ENCODE results near the gene PCBP4. TPM values are rescaled to one million over a fixed set of nuclear protein-coding genes. Genes with fewer than 3 reads are reported as not detected.

The PCBP4 gene
- total and polyA plus RNA-seq, 2 donors (not counting 1 experiment from before 2014, with no cell fraction given) = 15.3 to 25.6 TPM

GRCh38 chr3:52013802-52014598 is 46.7 kb upstream of the PCBP4 start:
- Mint-ChIP-seq H3K27me3 (peaks cover 3% of the 10 kb centered on the region), H3K4me3 (no peak overlapping the region), H3K4me1 (no peaks in the 10 kb centered on the region), H3K27ac (no peak overlapping the region), H3K9me3 (ENCODE audit: insufficient read depth) (no peaks in the 10 kb centered on the region)
- H3K4me1 ChIP-seq (ENCODE audit: control insufficient read depth in 2 of 2, insufficient read depth in 2 of 2, low read length in 2 of 2) = no peaks in the 10 kb centered on the region
- intact Hi-C loops (cut with micrococcal nuclease) = no loop called here
- no peak for DNase-seq
- ChIA-PET CTCF (interaction anchor here (0.9 to 1.8 kb wide), 3 partner anchors 11 to 40 kb away, joined by 3 to 5 read pairs (median 4); no protein-coding TSS in a partner anchor), POLR2A (no interaction called here)
- H3K9me3 ChIP-seq (ENCODE audit: control extremely low read depth in 1 of 3, control insufficient read depth in 2 of 3, insufficient read depth in 1 of 3, low read length in 2 of 3) = no peaks in the 10 kb centered on the region
- H3K27me3 ChIP-seq (replicated peaks in 1 of 4; ENCODE audit: control extremely low read depth in 1 of 4, control insufficient read depth in 3 of 4, insufficient read depth in 4 of 4, low read length in 3 of 4) = peaks cover 0 to 3% (median 0%) of the 10 kb centered on the region in 4 experiments
- no peak overlapping the region for H3K4me3 ChIP-seq (ENCODE audit: control extremely low read depth in 1 of 5, extremely low read depth in 1 of 5, insufficient read depth in 1 of 5, low read depth in 2 of 5, low read length in 4 of 5)
- no peaks in the 10 kb centered on the region for H4K20me1 ChIP-seq (ENCODE audit: control insufficient read depth, insufficient read depth, low read length, poor library complexity, severe bottlenecking)
- TF ChIP-seq CTCF (IDR thresholded peaks at IDR 0.05) (no peak), EZH2 (IDR thresholded peaks at IDR 0.05; ENCODE audit: borderline replicate concordance, insufficient read depth, low read depth, low read length, poor library complexity, severe bottlenecking) (no peak)
- ATAC-seq (ENCODE audit: low read depth) = no peak
- no peaks in the 10 kb centered on the region for H3K36me3 ChIP-seq (replicated peaks in 1 of 2; ENCODE audit: control extremely low read depth in 1 of 2, control insufficient read depth in 1 of 2, extremely low read depth in 1 of 2, insufficient read depth in 2 of 2, low read length in 1 of 2)
- no peaks in the 10 kb centered on the region for H3K79me2 ChIP-seq (ENCODE audit: control insufficient read depth, insufficient read depth, low read length)
- WGBS (ENCODE audit: insufficient coverage) = 92% methylated on average over 5 of the region's 6 CpGs
- no peak overlapping the region for H3K9ac ChIP-seq (ENCODE audit: low read length)
- H3K27ac ChIP-seq (ENCODE audit: low read length in 2 of 2) = no peak overlapping the region
- H2AFZ ChIP-seq (ENCODE audit: insufficient read depth, low read depth, low read length, poor library complexity, severe bottlenecking) = no peak overlapping the region
- no peak overlapping the region for H3K4me2 ChIP-seq (replicated peaks; ENCODE audit: low read depth, low read length, poor library complexity, severe bottlenecking)

- H3K9me3 Mint-ChIP-seq (ENCODE audit: insufficient read depth) = no peaks in the 10 kb centered on the region
- ATAC-seq (ENCODE audit: low read depth) (no peak), DNase-seq (no peak)
- H3K4me3 Mint-ChIP-seq = no peak overlapping the region
- Histone ChIP-seq H4K20me1 (ENCODE audit: control insufficient read depth, insufficient read depth, low read length, poor library complexity, severe bottlenecking) (no peaks in the 10 kb centered on the region), H3K27ac (ENCODE audit: low read length in 2 of 2) (no peak overlapping the region), H3K27me3 (replicated peaks in 1 of 4; ENCODE audit: control extremely low read depth in 1 of 4, control insufficient read depth in 3 of 4, insufficient read depth in 4 of 4, low read length in 3 of 4) (peaks cover 0 to 3% (median 0%) of the 10 kb centered on the region in 4 experiments), H3K4me1 (ENCODE audit: control insufficient read depth in 2 of 2, insufficient read depth in 2 of 2, low read length in 2 of 2) (no peaks in the 10 kb centered on the region), H2AFZ (ENCODE audit: insufficient read depth, low read depth, low read length, poor library complexity, severe bottlenecking) (no peak overlapping the region), H3K4me2 (replicated peaks; ENCODE audit: low read depth, low read length, poor library complexity, severe bottlenecking) (no peak overlapping the region), H3K36me3 (replicated peaks in 1 of 2; ENCODE audit: control extremely low read depth in 1 of 2, control insufficient read depth in 1 of 2, extremely low read depth in 1 of 2, insufficient read depth in 2 of 2, low read length in 1 of 2) (no peaks in the 10 kb centered on the region), H3K9me3 (ENCODE audit: control extremely low read depth in 1 of 3, control insufficient read depth in 2 of 3, insufficient read depth in 1 of 3, low read length in 2 of 3) (no peaks in the 10 kb centered on the region), H3K79me2 (ENCODE audit: control insufficient read depth, insufficient read depth, low read length) (no peaks in the 10 kb centered on the region), H3K9ac (ENCODE audit: low read length) (no peak overlapping the region), H3K4me3 (ENCODE audit: control extremely low read depth in 1 of 5, extremely low read depth in 1 of 5, insufficient read depth in 1 of 5, low read depth in 2 of 5, low read length in 4 of 5) (no peak overlapping the region)
- H3K4me1 Mint-ChIP-seq = no peaks in the 10 kb centered on the region
- ChIA-PET CTCF (interaction anchor here (1.3 to 1.8 kb wide), 2 partner anchors 11 to 41 kb away, joined by 4 to 5 read pairs; no protein-coding TSS in a partner anchor), POLR2A (no interaction called here)
- intact Hi-C loops (cut with micrococcal nuclease) = no loop called here
- 81% methylated on average over 7 of the region's 7 CpGs for WGBS (ENCODE audit: insufficient coverage)
- no peak overlapping the region for H3K27ac Mint-ChIP-seq
- TF ChIP-seq CTCF (IDR thresholded peaks at IDR 0.05) = no peak
- TF ChIP-seq EZH2 (IDR thresholded peaks at IDR 0.05; ENCODE audit: borderline replicate concordance, insufficient read depth, low read depth, low read length, poor library complexity, severe bottlenecking) = no peak
- H3K27me3 Mint-ChIP-seq = peaks cover 3% of the 10 kb centered on the region
These were observed 45.4 kb upstream of the PCBP4 start for GRCh38 chr3:52012699-52013098.

Measured in B cell (primary cell).